ENCODE data around the gene NPAS2. TPM values are rescaled to one million over a fixed set of nuclear protein-coding genes. Genes with fewer than 3 reads are reported as not detected.

The NPAS2 gene
- total RNA-seq, 4 donors from 2014 or later, result 63.0 to 134 (median 115) TPM

GRCh38 chr2:100824842-100825241 lies 4.9 kb downstream of the NPAS2 start:
- intact Hi-C loops (cut with DNase I; ENCODE audit: low total_unique reads) (loop anchor here (5.0 to 10.0 kb wide), 2 partner anchors 70 to 157 kb away; no protein-coding TSS in a partner anchor), in situ Hi-C loops (cut with MboI; ENCODE audit: low pct_ligation_motif_present in 1 of 4, low pct_unique_long_range_greater_than_20kb in 1 of 4, low sequenced_read_pairs in 3 of 4) (no loop called here)
- peaks cover 0 to 7% of the 10 kb centered on the region in 2 donors for H3K9me3 ChIP-seq
- TF ChIP-seq EP300 (IDR thresholded peaks at IDR 0.05; ENCODE audit: low read depth) (no peak), POLR2AphosphoS5 (IDR thresholded peaks at IDR 0.05) (no peak), POLR2A (IDR thresholded peaks at IDR 0.05) (no peak)
- TF ChIP-seq, protein P1, sequence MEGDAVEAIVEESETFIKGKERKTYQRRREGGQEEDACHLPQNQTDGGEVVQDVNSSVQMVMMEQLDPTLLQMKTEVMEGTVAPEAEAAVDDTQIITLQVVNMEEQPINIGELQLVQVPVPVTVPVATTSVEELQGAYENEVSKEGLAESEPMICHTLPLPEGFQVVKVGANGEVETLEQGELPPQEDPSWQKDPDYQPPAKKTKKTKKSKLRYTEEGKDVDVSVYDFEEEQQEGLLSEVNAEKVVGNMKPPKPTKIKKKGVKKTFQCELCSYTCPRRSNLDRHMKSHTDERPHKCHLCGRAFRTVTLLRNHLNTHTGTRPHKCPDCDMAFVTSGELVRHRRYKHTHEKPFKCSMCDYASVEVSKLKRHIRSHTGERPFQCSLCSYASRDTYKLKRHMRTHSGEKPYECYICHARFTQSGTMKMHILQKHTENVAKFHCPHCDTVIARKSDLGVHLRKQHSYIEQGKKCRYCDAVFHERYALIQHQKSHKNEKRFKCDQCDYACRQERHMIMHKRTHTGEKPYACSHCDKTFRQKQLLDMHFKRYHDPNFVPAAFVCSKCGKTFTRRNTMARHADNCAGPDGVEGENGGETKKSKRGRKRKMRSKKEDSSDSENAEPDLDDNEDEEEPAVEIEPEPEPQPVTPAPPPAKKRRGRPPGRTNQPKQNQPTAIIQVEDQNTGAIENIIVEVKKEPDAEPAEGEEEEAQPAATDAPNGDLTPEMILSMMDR (IDR thresholded peaks at IDR 0.05), result no peak
- WGBS, 2 donors (ENCODE audit: low coverage in 1 of 2), result 72 to 88% methylated on average over 5 of the region's 5 CpGs
- no peak overlapping the region for H3K4me3 ChIP-seq
- H3K27me3 ChIP-seq, result no peaks in the 10 kb centered on the region
- no peak overlapping the region for H3K27ac ChIP-seq
- peaks cover 0 to 15% (median 6%) of the 10 kb centered on the region in 4 donors for H3K4me1 ChIP-seq
- H3K36me3 ChIP-seq, result no peaks in the 10 kb centered on the region
- no peak for DNase-seq

GRCh38 chr2:100826494-100826893 lies 6.6 kb downstream of the NPAS2 start:
- no peak for TF ChIP-seq POLR2A (IDR thresholded peaks at IDR 0.05)
- TF ChIP-seq, protein P1 (IDR thresholded peaks at IDR 0.05), result no peak
- no peak for TF ChIP-seq POLR2AphosphoS5 (IDR thresholded peaks at IDR 0.05)
- no peak for TF ChIP-seq EP300 (IDR thresholded peaks at IDR 0.05; ENCODE audit: low read depth)
- peaks cover 0 to 7% of the 10 kb centered on the region in 2 donors for H3K9me3 ChIP-seq
- H3K27me3 ChIP-seq, result no peaks in the 10 kb centered on the region
- peaks cover 0 to 12% (median 2%) of the 10 kb centered on the region in 4 donors for H3K4me1 ChIP-seq
- DNase-seq, result no peak
- H3K27ac ChIP-seq, result no peak overlapping the region
- no peak overlapping the region for H3K4me3 ChIP-seq
- in situ Hi-C loops (cut with MboI; ENCODE audit: low pct_ligation_motif_present in 1 of 4, low pct_unique_long_range_greater_than_20kb in 1 of 4, low sequenced_read_pairs in 3 of 4) (no loop called here), intact Hi-C loops (cut with DNase I; ENCODE audit: low total_unique reads) (loop anchor here (5.0 to 10.0 kb wide), 2 partner anchors 72 to 156 kb away; no protein-coding TSS in a partner anchor)
- WGBS, 2 donors (ENCODE audit: low coverage in 1 of 2), result 73 to 84% methylated on average over 2 of the region's 2 CpGs
- H3K36me3 ChIP-seq, result no peaks in the 10 kb centered on the region

DNA sequence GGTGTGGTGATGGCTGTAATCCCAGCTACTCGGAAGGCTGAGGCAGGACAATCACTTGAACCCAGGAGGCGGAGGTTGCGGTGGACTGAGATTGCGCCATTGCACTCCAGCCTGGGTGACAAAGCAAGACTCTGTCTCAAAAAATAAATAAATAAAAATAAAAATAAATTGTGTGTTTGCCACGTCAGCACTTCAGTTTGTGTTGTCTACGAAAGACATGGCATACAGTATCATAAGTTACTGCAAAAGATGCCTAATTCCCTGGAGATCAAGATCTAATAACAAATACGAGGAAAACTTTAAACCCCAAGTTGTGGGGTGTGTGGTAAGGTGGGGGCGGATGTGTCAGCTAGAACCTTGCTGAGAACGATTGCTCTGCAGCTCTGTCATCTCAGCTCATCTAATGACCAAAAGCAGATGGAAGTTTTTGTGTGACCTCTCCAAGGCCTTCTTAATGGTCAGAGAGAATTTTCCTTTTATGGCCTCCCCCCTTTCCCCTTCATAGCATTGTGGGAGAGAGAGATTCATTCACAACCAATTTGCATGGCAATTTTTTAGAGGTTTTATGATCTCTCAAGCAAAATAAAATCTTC lies 11.3 kb downstream of the NPAS2 start:
- Histone ChIP-seq H3K27ac (no peak overlapping the region), H3K4me1 (peaks cover 16 to 31% (median 22%) of the 10 kb centered on the region in 4 donors), H3K36me3 (no peaks in the 10 kb centered on the region), H3K27me3 (no peaks in the 10 kb centered on the region), H3K9me3 (peaks cover 0 to 7% of the 10 kb centered on the region in 2 donors), H3K4me3 (no peak overlapping the region)
- WGBS, 2 donors (ENCODE audit: low coverage in 1 of 2), result 69 to 73% methylated on average over 5 to 9 of the region's 9 CpGs
- in situ Hi-C loops (cut with MboI; ENCODE audit: low pct_ligation_motif_present in 1 of 4, low pct_unique_long_range_greater_than_20kb in 1 of 4, low sequenced_read_pairs in 3 of 4) (no loop called here), intact Hi-C loops (cut with DNase I; ENCODE audit: low total_unique reads) (no loop called here)
- TF ChIP-seq, protein P1 (IDR thresholded peaks at IDR 0.05), result no peak
- TF ChIP-seq POLR2AphosphoS5 (IDR thresholded peaks at IDR 0.05) (no peak), POLR2A (IDR thresholded peaks at IDR 0.05) (no peak), EP300 (IDR thresholded peaks at IDR 0.05; ENCODE audit: low read depth) (no peak)
- DNase-seq, result no peak

DNA sequence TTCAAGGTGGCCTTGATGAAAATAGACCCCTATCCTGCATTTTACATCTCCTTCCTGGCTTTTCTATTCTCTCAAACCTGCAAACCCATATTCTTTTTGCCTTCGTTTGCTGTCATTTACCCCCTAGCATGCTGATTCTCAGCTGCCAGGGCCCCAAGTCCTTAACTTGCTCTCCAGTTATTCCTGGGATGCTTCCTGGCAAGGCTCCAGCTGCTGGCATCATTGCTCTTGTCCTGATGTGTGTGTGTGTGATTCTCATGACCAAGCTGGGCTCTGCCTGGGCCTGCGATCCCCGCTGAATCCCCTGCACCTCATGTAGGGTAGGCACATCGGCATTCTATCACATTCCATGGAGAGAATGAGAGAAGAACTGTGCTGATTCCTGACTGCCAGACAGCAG lies 11.9 kb downstream of the NPAS2 start:
- peaks cover 0 to 7% of the 10 kb centered on the region in 2 donors for H3K9me3 ChIP-seq
- no peaks in the 10 kb centered on the region for H3K36me3 ChIP-seq
- no peak overlapping the region for H3K4me3 ChIP-seq
- 87% methylated on average over 4 of the region's 4 CpGs; no CpG with 5 or more reads in 1 of the 2 donors for WGBS, 2 donors (ENCODE audit: low coverage in 1 of 2)
- peak overlapping the region in 1 of 4 donors; percentile 74 for H3K27ac ChIP-seq
- H3K27me3 ChIP-seq, result no peaks in the 10 kb centered on the region
- intact Hi-C loops (cut with DNase I; ENCODE audit: low total_unique reads), result no loop called here
- in situ Hi-C loops (cut with MboI; ENCODE audit: low pct_ligation_motif_present in 1 of 4, low pct_unique_long_range_greater_than_20kb in 1 of 4, low sequenced_read_pairs in 3 of 4), result no loop called here
- peaks cover 16 to 31% (median 22%) of the 10 kb centered on the region in 4 donors for H3K4me1 ChIP-seq
- TF ChIP-seq POLR2AphosphoS5 (IDR thresholded peaks at IDR 0.05) (no peak), EP300 (IDR thresholded peaks at IDR 0.05; ENCODE audit: low read depth) (no peak), POLR2A (IDR thresholded peaks at IDR 0.05) (no peak)
- TF ChIP-seq, protein P1 (IDR thresholded peaks at IDR 0.05), result no peak
- DNase-seq, result no peak

Measured in transverse colon (tissue), 4 donors.